Cardiac ventricle fibroblast (primary cell): ENCODE results near the gene ATG12. TPM values are rescaled to one million over a fixed set of nuclear protein-coding genes. Genes with fewer than 3 reads are reported as not detected.

ENCODE experiments used
- total RNA-seq: library from RNA; depleted of rRNA; stranded (reverse); fragments of >200 nt; gene quantifications from 2 replicates; pipeline ENCODE4 v1.2.3, GENCODE V29; 2015

Gene ATG12
- 25.4 and 31.8 TPM in 2 replicates for total RNA-seq

GRCh38 chr5:115841382-115842088 lies at the start of gene ATG12, which contains the start of gene AP3S1:
Gene ATG12, minus strand, starts transcription at chr5:115841565. Its CDS starts 13 bp downstream, at chr5:115841552.
Gene AP3S1, plus strand, starts transcription at chr5:115841935. Its CDS starts 103 bp downstream, at chr5:115842038.

DNA sequence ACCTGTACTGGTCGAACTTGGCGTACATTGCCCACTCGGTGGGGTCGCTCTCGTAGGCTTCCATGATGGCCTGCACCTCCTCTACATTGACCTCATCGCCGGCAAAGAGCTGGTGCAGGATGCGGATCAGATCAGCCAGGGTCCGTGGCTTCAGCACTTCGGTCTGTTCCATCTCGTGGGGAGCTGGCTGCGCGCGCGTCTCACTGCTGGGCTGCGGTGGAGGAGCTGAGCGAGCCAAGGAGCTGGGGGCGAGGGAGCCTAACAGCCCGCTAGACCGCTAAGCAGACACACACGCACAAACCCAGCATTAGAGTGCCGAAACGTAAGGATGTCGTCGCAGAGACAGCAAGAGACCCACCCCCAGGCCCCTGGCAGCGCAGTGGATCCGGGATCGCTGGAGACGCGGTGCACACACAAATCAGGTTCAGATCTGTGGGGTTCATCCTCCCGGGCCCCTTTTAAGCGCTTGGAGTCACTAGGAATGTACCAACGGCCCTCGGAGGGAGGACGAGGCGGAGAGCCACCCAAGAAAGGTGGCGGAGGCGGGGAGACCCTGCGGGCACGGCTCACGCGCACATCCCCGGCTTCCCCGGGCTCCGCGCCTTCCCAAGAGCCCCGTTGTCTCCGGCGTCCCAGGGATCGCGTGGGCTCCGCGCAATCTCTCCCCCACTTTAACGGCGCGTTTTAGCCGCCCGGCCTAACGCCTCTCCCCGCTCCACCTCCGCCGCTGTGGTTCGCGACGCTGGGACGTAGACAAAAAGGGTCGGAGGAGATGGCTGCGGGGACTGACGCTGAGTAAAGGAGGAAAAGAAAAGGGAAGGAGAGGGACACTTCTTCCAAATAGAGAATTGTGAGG lies 24.9 kb downstream of the ATG12 start, which contains the start of gene CDO1:
TSS of gene CDO1 (minus strand) at position 434 of the 856 bp plus-strand sequence. CDS start at position 172, 262 bp downstream.

Other genes with a start within 250 kb of the ATG12 start
- gene TICAM2, start 239.1 kb downstream of the ATG12 start, total RNA-seq, result 2.0 and 4.7 TPM in 2 replicates
- 70.9 and 84.6 TPM in 2 replicates for gene TMED7, start 215.5 kb downstream of the ATG12 start, total RNA-seq
- gene CDO1, start 24.9 kb downstream of the ATG12 start, total RNA-seq, result 3.5 and 7.2 TPM in 2 replicates
- 88.8 and 90.1 TPM in 2 replicates for gene AP3S1, start 370 bp upstream of the ATG12 start, total RNA-seq
- 0.06 TPM in 1 of 2 replicates, not detected in the other for gene LVRN, start 120.9 kb upstream of the ATG12 start, total RNA-seq
- gene ARL14EPL, start 190.9 kb upstream of the ATG12 start, total RNA-seq, result not detected in 2 replicates
- gene COMMD10, start 243.5 kb upstream of the ATG12 start, total RNA-seq, result 19.9 and 22.6 TPM in 2 replicates